Gastroesophageal sphincter (tissue), 3 donors: ENCODE data around the gene LXN.

Source experiments
- POLR2A ChIP-seq, 2 donors: fragments of 450-650 bp; IDR thresholded peaks; one replicate each; pipeline ENCODE4 v1.6.1; 2017; ENCODE audit warnings: antibody characterized with exemption in 2 of 2, mild to moderate bottlenecking in 2 of 2, moderate library complexity in 1 of 2
- TF ChIP-seq, protein P1 (sequence below), 4 experiments: fragments of 200-600 bp in 2 of 4; fragments of 450-650 bp in 2 of 4; sonication (generic) in 1 of 4; IDR thresholded peaks; one replicate each; pipeline ENCODE4 v1.5.1; 2017 to 2019; ENCODE audit warnings: antibody characterized with exemption in 4 of 4, mild to moderate bottlenecking in 2 of 4, moderate library complexity in 2 of 4

DNA sequence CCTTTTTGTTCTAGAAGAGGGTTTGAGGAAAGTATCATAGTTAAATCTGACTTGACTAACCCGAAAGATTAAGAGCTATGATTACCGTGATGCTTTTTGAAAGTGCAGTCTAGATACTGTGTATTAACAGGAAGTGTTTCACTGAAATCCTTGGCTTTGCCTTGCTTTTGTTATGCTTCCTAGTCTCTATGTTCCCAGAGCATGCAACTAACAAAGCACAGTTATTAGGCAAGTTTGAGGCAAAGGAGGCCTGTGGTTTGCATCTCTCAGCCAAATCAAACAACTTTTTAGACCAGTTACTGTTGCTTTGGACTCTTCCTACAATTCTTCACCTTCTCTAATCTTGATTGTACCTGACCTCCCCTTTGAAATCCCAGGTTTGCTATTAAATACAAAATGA lies 3.9 kb downstream of the LXN start:
- TF ChIP-seq, protein P1, sequence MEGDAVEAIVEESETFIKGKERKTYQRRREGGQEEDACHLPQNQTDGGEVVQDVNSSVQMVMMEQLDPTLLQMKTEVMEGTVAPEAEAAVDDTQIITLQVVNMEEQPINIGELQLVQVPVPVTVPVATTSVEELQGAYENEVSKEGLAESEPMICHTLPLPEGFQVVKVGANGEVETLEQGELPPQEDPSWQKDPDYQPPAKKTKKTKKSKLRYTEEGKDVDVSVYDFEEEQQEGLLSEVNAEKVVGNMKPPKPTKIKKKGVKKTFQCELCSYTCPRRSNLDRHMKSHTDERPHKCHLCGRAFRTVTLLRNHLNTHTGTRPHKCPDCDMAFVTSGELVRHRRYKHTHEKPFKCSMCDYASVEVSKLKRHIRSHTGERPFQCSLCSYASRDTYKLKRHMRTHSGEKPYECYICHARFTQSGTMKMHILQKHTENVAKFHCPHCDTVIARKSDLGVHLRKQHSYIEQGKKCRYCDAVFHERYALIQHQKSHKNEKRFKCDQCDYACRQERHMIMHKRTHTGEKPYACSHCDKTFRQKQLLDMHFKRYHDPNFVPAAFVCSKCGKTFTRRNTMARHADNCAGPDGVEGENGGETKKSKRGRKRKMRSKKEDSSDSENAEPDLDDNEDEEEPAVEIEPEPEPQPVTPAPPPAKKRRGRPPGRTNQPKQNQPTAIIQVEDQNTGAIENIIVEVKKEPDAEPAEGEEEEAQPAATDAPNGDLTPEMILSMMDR (IDR thresholded peaks at IDR 0.05) = no peak
- TF ChIP-seq POLR2A (IDR thresholded peaks at IDR 0.05) = no peak
